ENCODE results near the gene SLC39A11. TPM values are rescaled to one million over a fixed set of nuclear protein-coding genes. Genes with fewer than 3 reads are reported as not detected.

SLC39A11 gene
- total and polyA plus RNA-seq, 4 donors, result 9.3 to 49.3 (median 24.7) TPM

DNA sequence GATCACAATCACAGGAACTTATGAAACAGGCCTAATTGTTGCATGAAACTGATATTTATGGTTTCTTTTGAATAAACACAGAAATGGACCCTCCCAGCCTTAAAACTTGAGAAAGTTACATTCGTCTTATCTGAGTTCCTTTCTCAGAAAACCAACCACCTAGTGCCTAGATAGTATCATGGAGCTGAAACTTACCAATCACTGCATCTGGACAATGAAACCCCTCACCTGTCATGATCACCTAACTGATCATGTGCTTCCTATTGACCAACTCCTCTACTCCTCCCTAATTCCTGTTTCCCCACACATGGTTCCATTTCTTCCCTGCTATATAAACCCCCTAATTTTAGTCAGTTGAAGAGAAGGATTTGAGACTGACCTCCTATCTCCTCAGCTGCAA lies 216.1 kb downstream of the SLC39A11 start:
- no peak for ATAC-seq (ENCODE audit: insufficient read depth, low FRiP score)
- no peak overlapping the region for H3K4me3 ChIP-seq
- H3K9me3 ChIP-seq (ENCODE audit: control insufficient read depth in 4 of 4, insufficient read depth in 3 of 4, low read length in 3 of 4), result peaks cover 0 to 21% (median 5%) of the 10 kb centered on the region in 4 donors
- no peak for DNase-seq
- TF ChIP-seq, protein P1, sequence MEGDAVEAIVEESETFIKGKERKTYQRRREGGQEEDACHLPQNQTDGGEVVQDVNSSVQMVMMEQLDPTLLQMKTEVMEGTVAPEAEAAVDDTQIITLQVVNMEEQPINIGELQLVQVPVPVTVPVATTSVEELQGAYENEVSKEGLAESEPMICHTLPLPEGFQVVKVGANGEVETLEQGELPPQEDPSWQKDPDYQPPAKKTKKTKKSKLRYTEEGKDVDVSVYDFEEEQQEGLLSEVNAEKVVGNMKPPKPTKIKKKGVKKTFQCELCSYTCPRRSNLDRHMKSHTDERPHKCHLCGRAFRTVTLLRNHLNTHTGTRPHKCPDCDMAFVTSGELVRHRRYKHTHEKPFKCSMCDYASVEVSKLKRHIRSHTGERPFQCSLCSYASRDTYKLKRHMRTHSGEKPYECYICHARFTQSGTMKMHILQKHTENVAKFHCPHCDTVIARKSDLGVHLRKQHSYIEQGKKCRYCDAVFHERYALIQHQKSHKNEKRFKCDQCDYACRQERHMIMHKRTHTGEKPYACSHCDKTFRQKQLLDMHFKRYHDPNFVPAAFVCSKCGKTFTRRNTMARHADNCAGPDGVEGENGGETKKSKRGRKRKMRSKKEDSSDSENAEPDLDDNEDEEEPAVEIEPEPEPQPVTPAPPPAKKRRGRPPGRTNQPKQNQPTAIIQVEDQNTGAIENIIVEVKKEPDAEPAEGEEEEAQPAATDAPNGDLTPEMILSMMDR (IDR thresholded peaks at IDR 0.05; ENCODE audit: control extremely low read depth, extremely low read depth), result no peak
- no peaks in the 10 kb centered on the region for H3K27me3 ChIP-seq (ENCODE audit: control insufficient read depth in 3 of 3, insufficient read depth in 3 of 3, low read length in 2 of 3)
- 91 to 97% methylated on average over 1 of the region's 1 CpG for WGBS, 2 donors
- H3K9ac ChIP-seq (ENCODE audit: insufficient read depth in 1 of 2, low read length in 2 of 2), result no peak overlapping the region
- peaks cover 0 to 2% (median under 1%) of the 10 kb centered on the region in 4 donors for H3K36me3 ChIP-seq (ENCODE audit: control insufficient read depth in 4 of 4, insufficient read depth in 4 of 4, low read length in 4 of 4)
- H3K4me1 ChIP-seq (ENCODE audit: control insufficient read depth in 5 of 5, insufficient read depth in 5 of 5, low read length in 5 of 5), result no peaks in the 10 kb centered on the region
- no peak overlapping the region for H3K27ac ChIP-seq (ENCODE audit: low read depth in 1 of 2, low read length in 1 of 2)

DNA sequence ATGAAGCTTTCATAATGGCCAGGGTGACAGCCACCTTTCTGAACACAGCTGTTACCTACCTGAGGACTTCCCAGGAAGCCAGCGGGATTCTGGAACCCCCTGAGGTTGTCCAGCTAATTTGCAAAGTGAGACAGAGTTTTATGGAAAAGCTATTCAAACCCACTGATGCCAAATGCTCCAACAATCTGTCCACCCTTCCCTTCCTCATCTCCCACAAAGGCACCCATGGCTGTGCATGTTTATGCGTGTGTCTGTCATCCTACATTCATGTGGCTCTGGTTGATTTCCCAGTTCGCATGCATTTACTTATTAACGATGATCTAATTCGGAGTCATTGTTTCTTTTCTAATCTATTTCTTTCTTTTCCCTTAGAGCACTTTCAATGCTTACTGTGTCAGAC lies 217.1 kb downstream of the SLC39A11 start:
- Histone ChIP-seq H3K4me3 (no peak overlapping the region), H3K27me3 (ENCODE audit: control insufficient read depth in 3 of 3, insufficient read depth in 3 of 3, low read length in 2 of 3) (no peaks in the 10 kb centered on the region), H3K4me1 (ENCODE audit: control insufficient read depth in 5 of 5, insufficient read depth in 5 of 5, low read length in 5 of 5) (no peaks in the 10 kb centered on the region), H3K36me3 (ENCODE audit: control insufficient read depth in 4 of 4, insufficient read depth in 4 of 4, low read length in 4 of 4) (peaks cover 0 to 2% (median under 1%) of the 10 kb centered on the region in 4 donors), H3K9me3 (ENCODE audit: control insufficient read depth in 4 of 4, insufficient read depth in 3 of 4, low read length in 3 of 4) (peaks cover 0 to 21% (median 5%) of the 10 kb centered on the region in 4 donors), H3K27ac (ENCODE audit: low read depth in 1 of 2, low read length in 1 of 2) (no peak overlapping the region), H3K9ac (ENCODE audit: insufficient read depth in 1 of 2, low read length in 2 of 2) (no peak overlapping the region)
- TF ChIP-seq, protein P1 (IDR thresholded peaks at IDR 0.05; ENCODE audit: control extremely low read depth, extremely low read depth), result no peak
- WGBS, 2 donors, result 76 to 77% methylated on average over 5 of the region's 5 CpGs
- DNase-seq (no peak), ATAC-seq (ENCODE audit: insufficient read depth, low FRiP score) (no peak)

DNA sequence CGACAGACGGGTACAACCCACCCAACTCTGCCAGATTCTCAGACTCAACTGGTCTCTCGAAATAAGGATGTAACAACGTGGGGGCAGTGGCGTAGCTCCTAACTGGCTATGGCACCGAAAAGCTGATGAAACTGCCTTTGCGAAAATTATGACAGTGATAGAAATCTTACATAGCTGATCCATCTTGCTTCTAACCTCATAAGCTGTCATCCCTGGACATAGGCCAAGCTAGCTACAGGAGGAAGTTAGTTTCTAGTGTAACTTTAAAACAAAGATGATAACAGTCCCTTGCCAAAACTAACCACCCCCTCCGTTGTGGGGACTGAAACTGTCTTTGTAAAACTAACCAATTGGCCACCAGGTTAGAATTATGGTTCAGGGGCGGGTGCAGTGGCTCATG lies 220.1 kb downstream of the SLC39A11 start:
- 82 to 85% methylated on average over 9 of the region's 9 CpGs for WGBS, 2 donors

More for the DNA sequence above, 220.1 kb downstream of the SLC39A11 start:
- Histone ChIP-seq H3K4me3 (no peak overlapping the region), H3K9me3 (ENCODE audit: control insufficient read depth in 4 of 4, insufficient read depth in 3 of 4, low read length in 3 of 4) (peaks cover 0 to 11% (median 2%) of the 10 kb centered on the region in 4 donors), H3K4me1 (ENCODE audit: control insufficient read depth in 5 of 5, insufficient read depth in 5 of 5, low read length in 5 of 5) (no peaks in the 10 kb centered on the region), H3K27ac (ENCODE audit: low read depth in 1 of 2, low read length in 1 of 2) (no peak overlapping the region), H3K27me3 (ENCODE audit: control insufficient read depth in 3 of 3, insufficient read depth in 3 of 3, low read length in 2 of 3) (no peaks in the 10 kb centered on the region), H3K36me3 (ENCODE audit: control insufficient read depth in 4 of 4, insufficient read depth in 4 of 4, low read length in 4 of 4) (peaks cover 0 to 1% (median 0%) of the 10 kb centered on the region in 4 donors), H3K9ac (ENCODE audit: insufficient read depth in 1 of 2, low read length in 2 of 2) (no peak overlapping the region)
- DNase-seq, result peak in 1 of 3 donors; percentile 19
- no peak for ATAC-seq (ENCODE audit: insufficient read depth, low FRiP score)
- TF ChIP-seq, protein P1 (IDR thresholded peaks at IDR 0.05; ENCODE audit: control extremely low read depth, extremely low read depth), result no peak

All from lung (tissue), 12 donors.